GM18519 (cell line): ENCODE data around the gene PUS7L.
A peak's percentile ranks its signal among the peaks of the same experiment; 100 is the strongest.

Experiments used
- ATAC-seq: cut with Tn5 transposase; IDR thresholded peaks from one replicate; pipeline ENCODE4 v1.9.1; 2021; ENCODE audit warnings: mild to moderate bottlenecking, moderate library complexity; ENCODE audit not compliant: unreplicated experiment, low FRiP score

PUS7L gene, protein sequence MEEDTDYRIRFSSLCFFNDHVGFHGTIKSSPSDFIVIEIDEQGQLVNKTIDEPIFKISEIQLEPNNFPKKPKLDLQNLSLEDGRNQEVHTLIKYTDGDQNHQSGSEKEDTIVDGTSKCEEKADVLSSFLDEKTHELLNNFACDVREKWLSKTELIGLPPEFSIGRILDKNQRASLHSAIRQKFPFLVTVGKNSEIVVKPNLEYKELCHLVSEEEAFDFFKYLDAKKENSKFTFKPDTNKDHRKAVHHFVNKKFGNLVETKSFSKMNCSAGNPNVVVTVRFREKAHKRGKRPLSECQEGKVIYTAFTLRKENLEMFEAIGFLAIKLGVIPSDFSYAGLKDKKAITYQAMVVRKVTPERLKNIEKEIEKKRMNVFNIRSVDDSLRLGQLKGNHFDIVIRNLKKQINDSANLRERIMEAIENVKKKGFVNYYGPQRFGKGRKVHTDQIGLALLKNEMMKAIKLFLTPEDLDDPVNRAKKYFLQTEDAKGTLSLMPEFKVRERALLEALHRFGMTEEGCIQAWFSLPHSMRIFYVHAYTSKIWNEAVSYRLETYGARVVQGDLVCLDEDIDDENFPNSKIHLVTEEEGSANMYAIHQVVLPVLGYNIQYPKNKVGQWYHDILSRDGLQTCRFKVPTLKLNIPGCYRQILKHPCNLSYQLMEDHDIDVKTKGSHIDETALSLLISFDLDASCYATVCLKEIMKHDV

DNA sequence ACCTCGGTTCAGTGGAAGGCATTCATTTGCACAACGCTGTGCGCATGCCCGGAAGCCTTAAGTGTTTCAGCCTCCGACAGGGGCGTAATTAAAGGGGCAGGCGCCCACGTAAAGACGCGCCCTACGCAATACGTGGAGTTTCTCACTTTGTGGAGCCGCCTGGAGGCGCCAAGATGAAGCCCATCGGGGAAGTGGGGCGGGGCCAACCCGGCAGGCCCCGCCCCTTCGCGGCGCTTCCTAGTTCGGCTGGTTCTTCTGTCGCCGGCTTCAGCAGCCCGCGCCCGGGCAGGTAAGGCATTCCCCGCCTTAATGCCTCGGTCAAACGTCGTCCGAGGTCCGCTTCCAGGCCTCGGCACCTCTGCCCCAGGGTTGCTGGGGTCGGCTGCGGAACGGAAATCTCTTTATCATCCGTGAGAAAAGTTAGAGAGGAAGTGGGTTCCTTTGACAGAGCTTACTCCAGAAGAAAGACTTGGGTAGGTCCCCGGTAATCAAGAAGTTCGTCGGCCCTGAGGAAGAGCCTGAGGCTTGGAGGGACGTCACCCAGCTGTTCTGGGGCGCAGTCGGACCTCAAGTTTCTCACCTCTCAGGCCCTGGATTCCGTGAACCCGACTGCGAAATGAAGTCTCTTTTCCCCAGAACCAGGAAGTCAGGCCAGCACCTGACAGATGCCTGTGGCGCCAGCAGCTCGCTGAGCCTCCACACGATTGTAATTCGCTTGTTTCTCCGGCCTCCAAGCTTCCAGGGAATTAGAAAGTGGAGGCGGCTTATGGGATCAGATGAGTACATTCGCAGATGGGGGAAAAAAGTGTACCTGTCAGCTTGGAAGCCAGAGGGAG is at the start of gene PUS7L, which contains the start of gene IRAK4:
Gene PUS7L (minus strand): TSS at position 63 of the 836 bp plus-strand sequence. CDS start 3,545 bp downstream, outside the sequence.
Gene IRAK4 (plus strand): TSS at position 224 of the 836 bp plus-strand sequence. CDS start 9,161 bp downstream, outside the sequence.
- peak; percentile 98 for ATAC-seq

DNA sequence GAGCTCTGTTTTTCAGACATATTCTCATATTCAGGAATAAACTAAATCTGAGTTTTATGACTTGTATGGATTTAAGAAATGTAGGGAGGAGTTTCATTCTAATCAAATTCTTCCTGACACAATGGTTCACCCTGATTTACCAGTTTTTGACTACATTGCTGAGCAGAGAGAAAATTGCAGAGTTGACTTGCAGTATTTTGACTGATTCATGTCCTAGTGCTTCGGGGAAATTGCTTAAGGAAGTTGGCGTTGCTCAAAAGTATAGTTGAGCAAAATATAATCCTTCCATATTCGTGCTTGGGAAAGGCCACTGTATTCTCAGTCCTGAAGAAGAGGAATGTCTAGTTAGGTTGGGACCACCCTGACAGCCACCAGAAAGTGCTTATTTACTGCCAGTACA is 48.8 kb upstream of the PUS7L start:
- ATAC-seq, result no peak

DNA sequence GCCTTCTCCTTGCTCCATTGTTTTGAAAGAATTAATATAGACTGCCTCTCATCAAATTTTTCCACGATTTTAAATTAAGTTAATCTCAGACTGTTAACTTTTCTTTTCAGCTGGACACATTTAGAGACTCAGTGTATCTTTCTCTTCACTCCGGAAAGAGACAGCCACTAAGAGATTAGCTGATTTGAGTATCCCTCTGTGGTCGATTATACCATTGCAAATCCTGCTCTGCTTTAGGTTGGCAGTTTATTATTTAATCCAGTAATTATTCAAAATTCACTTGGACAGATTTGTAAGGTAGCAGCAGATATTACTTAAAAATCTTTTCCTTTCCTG is 48.1 kb upstream of the PUS7L start:
- ATAC-seq, result no peak

DNA sequence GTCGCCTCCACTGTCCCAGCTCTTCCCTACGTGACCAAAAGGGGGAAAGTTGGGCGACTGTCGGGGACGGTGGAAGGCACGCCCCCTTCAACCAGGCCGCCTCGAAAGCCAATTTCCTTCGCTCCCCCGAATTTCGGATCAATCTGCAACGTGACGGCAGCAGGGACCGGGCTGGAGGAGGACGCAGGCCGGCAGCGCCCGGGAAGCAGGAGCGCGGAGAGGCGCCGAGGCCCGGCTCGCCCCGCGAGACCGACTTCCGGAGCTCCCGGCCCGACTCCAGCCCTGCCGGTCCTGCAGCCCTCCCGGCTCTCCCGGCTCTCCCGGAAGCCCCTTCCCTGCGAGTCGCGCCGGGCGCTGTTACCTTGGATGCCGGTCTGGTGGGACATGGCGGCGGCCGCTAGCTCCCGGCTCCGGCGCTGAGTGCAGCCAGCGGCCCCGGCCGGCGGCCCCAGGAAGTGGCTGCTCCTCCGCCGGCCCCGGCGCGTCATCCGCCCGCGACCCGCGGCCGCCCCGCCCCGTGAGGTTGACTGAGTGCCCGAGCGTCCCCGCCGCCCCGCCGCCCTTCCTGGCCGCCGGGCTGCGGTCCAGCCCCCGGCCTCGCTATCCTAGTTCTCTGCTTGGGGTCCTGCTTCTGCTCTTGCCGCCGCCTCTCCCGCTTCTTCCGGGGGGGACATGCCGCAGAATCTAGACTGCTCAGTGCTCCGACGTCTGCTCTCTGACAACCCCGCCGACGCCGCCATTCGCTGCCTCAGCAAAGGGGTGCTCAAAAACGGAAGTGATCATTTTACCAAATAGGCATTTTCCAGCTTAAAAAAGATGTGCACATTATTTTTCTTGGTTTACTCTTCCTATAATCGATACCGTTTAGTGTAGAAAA is 47.5 kb upstream of the PUS7L start, which contains the start of gene TWF1:
Gene TWF1 (minus strand): TSS at position 458 of the 877 bp plus-strand sequence. CDS start 72 bp downstream, at position 386.
- ATAC-seq, result peak; percentile 85

DNA sequence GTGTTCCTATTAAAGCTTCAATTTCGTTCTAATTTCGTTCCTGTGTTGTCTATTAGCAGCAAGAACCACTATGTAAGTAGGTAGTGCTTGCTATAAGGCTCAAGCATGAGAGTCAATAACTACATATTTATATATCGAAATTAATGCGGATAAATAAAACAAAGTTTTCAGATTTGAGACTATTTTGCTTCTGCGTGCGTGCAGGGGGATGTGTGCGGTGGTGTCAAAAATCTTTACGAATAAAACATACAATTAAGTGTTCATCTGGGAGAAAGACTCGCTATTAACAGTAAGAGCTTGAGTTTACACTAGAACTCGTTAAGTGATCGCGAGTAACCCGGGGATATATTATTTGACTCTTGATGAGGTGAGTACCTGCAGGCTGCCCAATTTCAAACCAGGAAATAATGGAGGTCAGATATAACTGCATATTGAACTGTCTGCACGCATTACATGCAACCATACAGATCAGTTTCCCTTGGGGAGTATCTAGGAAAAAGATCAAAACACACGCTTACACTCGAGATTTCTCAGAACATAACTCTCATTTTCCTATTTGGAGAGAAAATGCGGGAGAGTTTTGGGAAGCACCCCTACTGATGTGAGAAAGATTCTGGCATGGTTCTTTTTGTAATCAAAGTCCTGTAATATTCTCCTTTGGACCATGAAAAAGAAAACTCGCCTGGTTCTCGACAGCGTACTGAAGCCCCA is 46.7 kb upstream of the PUS7L start:
- ATAC-seq, result no peak

DNA sequence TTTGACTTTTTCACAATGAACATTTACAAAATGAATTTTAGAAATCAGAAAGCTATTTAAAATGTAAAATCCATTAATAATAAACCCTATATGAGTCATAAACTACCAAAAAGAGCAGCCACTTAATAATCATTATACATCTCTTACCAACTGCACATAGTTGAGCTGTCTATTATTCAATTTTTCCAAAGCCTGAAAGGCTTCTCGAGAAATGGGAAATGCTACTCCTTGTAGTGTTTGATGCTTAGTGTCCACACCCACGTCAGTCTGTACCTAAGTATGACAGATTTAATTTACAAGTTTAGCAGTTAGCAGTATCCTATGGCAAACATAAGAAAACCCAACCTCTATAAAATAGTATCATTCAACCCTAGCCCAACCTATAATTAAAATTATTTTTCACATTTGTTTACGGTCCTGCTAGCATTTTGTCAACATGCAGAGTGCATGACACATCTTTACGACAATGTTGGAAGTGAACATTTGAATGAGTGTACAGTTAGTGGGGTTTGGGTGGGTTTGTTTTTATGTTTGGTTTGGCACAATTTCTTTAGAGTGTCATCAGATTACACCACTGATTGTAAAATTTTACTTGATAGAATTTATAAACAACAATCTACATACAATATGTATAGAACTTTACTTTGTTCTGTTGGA is 39.1 kb upstream of the PUS7L start:
- ATAC-seq, result no peak

DNA sequence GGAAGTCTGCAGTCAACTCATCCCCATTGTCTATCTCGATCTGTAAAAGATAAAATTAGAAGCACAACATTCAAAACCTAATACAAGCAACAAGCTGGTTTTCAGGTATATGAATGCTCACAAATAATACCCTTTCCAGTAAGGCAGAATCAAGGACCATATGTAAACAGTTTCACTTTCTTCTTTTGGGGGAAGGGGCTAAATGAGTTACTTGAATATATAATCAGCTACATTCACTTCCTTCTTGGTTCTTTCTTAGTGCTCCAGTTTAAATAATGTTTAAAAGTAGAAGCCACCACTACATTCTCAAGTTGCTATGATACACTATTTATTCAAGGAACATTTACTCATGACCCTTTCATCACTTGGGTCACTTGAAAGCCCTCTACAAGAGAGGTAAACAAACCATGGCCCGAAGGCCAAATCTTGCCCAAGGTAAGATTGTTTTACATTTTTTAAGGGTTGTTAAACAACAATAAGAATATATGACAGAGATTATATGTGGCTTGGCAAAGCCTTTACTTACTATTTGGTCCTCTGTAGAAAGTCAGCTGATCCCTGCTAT is 37.2 kb upstream of the PUS7L start:
- no peak for ATAC-seq

DNA sequence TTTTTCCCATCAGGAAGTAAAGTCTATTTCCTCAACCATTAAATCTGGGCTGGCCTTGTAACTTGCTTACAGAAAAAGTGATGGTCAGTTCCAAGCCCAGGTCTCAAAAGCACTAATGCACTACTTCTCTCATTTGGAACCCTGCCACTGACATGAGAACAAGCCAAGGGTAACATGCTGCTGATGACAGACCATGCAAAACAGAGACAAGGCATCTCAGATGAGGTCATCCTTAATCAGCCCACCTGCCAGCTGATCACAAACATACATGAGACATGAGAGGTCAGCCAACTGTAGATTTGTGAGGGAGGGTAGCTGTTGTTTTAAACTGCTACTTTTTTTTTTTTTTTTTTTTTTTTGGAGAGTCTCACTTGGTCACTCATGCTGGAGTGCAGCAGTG is 31.4 kb upstream of the PUS7L start:
- ATAC-seq, result no peak

DNA sequence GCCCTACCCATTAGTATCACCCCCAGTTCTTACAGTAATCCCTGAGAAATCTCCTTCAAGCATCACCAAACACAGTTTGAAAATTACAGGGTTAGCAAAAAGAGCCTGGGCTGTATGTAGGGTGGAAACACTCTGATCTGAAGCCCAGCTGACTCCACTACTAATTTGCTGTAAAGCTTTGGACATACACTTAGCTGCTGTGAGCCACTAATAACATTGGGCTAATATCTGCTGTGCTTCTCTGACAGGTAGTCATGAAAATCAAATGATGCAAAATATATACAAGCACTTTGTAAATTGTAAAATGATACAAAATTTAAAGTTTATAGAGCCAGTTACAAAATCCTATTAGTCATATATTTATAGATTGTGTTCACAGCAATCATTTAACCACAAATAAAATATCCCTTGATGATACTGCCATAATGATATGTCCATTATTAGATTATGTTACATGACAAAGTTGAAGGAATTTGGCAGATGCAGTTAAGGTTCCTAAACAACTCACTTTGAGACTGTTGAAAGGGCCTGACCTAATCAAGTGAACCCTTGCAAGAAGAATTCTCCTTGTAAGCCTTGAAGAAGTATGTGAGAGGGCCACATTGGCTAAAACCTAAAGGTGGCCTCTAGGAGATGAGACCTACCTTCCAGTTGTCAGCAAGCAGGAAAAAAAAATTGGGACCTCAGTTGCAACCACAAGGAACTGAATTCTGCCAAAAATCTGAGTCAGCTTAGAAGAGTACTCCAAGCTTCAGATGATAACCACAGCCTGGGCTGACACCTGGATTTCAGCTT is 28.5 kb upstream of the PUS7L start:
- ATAC-seq, result no peak

DNA sequence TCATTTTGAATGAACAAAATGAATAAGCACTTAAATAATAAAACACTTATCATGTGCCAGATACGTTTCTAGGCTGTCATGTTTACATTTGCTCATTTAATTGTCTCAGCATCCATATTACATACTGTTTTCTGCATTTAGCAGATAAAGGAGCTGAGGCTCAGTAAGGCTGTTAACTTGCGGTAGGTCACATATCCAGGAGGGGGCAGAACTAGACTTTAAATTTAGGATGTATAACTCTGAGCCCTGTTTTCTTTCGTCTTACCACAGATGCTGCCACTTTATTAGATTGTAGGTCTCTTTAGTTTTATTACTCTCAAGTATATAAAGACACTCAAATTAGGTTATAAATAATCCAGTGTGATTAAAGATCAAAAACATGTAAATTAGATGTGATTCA is 17.9 kb upstream of the PUS7L start:
- no peak for ATAC-seq

DNA sequence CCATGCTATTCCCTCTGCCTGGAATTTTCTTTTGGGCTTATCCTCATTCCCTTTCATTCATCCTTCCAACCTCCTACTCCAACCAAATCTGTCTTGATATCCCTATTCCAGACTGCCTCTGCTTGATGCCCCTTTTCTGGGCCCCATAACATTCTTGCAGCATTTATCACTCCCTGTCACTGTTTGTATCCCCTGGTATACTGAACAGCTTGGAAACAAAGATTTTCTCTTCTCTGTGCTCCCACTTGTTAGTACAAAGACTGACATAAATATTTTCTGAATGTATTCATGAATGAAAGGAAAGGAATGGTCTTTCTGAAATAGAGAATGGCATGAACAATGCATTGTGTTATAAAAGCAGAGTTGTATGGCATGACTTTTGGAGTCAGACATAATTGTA is 7.7 kb upstream of the PUS7L start:
- no peak for ATAC-seq

DNA sequence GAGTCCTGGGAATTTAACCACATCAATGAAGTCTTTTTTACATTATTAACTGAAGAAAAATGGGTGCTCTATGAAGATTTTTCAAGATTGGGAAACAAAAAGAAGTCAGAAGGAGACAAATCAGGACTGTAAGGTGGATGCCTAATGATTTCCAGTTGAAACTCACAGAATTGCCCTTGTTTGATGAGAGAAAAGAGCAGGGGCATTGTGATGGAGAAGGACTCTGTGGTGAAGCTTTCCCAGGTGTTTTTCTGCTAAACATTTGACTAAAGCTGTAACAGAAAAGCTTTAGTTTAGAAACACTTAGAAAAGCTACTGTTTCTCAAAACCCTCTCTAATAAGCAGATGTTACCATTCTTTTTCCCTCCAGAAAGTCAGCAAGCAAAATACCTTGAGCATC is 5.9 kb upstream of the PUS7L start:
- no peak for ATAC-seq

DNA sequence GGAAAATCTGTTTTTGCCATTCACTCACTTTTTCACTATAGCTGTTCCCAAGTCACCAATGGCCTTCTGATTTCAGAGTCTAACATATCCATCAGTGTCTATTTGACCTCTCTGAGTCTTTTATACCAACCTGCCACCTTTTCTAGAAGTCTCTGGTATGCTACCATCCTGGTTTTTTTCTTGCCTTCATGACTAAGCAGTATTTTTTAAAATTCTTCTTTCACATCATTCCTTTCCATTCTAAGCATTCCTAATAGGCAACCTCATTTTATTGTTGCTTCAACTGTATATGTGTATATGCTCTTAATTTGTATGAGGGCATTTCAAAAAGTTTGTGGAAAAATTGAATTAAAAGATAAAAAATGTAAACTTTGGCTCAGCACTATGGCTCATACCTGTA is 5.2 kb upstream of the PUS7L start:
- ATAC-seq, result no peak

DNA sequence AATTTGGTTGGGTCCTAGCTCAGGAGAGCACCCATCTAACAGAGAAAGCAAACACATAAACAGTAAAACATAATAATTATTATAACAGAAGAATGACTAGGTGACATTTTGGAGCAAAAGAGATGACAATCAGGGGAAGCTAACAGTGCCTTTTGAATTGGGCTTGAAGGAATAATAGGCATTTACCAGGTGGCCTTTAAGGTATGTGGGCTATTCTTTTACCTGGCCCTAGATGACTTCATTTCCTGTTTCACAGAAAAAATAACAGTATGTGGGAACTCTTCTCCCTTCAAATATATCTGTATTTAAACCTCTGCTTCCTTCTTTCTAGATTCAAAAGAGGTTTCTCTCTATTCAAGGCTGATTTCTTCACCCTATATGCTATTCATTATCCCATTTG is 4.0 kb upstream of the PUS7L start:
- no peak for ATAC-seq

DNA sequence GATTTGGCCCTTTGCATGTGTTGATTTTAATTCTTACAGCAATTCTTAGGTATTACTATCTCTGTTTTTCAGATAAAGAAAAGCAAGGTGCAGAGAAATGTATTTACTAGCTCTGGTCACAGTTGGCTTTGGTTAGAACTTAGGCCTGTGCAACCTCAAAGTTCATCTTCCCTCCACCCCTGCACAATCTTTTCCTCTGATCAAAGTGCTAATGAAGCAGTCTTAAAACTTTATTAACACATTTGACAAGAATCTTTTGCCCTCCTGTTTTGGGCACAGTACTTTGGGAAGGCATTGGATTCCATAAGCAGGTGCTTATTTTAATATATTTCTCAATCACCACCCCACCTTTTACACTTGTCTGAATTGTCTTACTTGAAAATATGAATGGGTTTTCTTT is 2.9 kb upstream of the PUS7L start:
- ATAC-seq, result no peak

DNA sequence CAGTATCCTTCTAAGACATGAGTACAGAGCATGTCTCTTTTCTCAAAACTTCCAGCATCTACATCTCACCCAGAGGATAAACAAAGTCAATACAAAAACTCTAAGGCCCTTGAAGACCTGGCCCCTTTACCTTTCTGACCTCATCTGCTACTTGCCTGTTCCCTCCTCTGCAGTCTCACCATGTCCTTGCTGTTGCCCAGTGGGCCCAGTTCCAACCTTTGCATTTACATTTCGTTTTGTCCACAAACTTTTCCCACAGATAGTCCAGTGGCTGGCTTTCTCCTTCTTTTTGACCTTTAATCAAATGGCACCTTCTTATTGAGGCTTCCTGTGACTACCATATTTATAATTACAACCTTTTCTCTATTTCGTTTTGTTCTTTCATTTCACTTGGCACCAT is 1.8 kb upstream of the PUS7L start:
- ATAC-seq, result no peak

DNA sequence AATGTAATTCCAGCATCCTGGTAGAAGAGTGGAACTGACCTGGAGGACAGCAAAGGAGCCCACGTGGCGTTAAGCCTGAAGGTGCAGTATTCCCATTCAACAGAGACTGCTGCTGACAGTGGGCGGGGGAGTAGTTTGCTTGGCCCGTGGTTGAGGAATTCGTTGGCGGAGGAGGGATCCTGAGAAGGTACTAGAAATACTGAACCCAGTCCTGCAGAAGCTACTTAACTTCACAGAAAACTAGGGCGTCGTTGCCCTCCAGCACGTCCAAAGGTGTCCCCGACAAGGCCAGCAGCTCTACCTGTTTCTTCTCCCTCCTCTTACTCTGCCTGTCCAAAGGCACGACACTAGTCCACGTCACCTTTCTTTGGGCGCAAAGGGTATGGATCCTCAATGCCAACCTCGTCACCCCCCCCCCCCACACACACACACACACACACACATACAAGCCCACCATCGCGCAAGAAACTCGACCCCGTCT is 303 bp downstream of the PUS7L start:
- ATAC-seq, result no peak

DNA sequence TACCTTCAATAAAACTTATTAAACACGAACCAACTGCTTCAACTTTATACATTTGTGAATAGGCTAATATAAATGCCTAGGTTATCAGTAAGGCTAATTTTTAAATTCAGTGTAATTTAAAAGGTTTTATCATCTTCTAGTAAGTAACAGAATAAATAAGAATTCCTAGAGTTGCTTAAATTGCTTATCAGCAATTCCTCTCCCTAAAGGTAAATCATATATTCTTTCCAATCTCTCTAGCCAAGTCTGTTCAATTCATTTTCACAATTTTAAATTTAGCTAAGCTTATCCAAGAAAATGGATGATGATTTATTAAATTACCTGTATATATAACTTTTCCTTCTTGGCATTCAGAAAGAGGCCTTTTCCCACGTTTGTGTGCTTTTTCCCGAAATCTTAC is 4.6 kb downstream of the PUS7L start:
- no peak for ATAC-seq
